22Rv1 (cell line): Measurements from ENCODE around the gene ABTB2.

Source experiments
- H3K27ac ChIP-seq: fragments of 450-650 bp; 2 replicates; pipeline ENCODE4 v1.5.1; 2017
- ZFX ChIP-seq: fragments of 450-650 bp; IDR thresholded peaks from 2 replicates; pipeline ENCODE4 v1.6.1; 2017; ENCODE audit warnings: antibody characterized with exemption, borderline replicate concordance
- TF ChIP-seq, protein P1 (sequence below): fragments of 450-650 bp; IDR thresholded peaks from 2 replicates; pipeline ENCODE4 v1.5.1; 2017; ENCODE audit warnings: mild to moderate bottlenecking

The ABTB2 gene

DNA sequence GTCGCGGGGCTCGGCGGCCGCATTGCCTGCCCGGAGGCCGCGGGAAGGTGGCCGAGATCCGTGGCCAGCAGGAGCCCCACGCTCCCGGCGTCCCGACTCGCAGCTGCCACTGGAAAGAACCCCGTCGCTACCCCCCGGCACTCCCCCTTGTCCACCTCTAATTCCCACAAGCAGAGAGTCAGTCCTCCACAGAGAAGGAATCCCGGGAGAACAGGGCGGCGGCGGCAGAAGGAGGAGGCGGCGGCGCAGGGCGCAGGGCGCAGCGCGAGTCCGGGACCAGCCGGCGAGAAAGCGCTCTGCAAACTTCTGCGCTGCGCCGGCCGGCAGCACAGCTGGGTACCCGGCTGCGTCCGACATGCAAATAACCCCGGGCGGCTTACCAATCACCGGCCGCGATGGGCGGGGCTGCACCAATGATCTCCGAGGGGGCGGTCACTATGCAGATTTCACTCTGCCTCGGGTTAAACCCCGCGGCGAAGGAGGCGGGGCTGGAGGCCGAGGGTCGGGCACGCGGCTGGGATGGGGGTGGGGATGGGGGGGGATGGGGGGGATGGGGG lies at the start of gene ABTB2:
Gene ABTB2, minus strand, starts transcription at position 310 of the 557 bp plus-strand sequence.
- TF ChIP-seq, protein P1, sequence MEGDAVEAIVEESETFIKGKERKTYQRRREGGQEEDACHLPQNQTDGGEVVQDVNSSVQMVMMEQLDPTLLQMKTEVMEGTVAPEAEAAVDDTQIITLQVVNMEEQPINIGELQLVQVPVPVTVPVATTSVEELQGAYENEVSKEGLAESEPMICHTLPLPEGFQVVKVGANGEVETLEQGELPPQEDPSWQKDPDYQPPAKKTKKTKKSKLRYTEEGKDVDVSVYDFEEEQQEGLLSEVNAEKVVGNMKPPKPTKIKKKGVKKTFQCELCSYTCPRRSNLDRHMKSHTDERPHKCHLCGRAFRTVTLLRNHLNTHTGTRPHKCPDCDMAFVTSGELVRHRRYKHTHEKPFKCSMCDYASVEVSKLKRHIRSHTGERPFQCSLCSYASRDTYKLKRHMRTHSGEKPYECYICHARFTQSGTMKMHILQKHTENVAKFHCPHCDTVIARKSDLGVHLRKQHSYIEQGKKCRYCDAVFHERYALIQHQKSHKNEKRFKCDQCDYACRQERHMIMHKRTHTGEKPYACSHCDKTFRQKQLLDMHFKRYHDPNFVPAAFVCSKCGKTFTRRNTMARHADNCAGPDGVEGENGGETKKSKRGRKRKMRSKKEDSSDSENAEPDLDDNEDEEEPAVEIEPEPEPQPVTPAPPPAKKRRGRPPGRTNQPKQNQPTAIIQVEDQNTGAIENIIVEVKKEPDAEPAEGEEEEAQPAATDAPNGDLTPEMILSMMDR, result no peak
- TF ChIP-seq ZFX, result no peak
- H3K27ac ChIP-seq, result peak within 1 kb of the TSS; percentile 90

DNA sequence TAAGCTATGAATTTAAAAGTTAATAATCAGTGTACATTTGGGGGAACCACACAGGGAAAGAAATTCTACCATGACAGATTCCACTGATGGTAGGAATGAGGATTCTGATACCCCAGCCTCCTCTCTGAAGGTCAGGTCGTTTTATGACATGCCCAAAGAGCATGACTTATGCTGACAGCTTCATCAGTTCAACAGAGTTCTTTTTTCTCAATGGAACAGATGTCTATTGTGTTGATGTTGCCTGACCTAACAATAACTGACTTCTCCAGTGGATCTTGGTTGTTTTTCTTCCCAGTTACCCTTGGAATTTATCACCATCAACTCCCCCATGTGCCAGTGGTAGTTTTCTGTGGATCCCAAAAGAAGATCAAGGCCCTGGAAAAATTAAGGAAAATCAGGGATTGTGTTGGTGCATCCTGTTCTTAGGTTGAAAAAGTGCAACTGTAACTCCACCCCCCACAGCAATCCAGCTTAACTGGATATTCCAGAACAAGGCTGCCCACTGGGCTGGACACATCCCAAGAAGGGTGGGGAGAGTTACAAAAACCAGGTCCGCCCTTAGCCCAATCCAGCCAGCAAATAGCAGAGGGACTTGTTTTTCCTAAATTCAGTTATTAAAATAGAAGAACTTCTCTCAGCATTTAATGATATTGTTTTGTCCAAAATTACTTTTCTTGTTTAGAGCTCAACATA lies 49.5 kb upstream of the ABTB2 start:
- H3K27ac ChIP-seq, result peak overlapping the region; percentile 55
- TF ChIP-seq ZFX, result no peak
- TF ChIP-seq, protein P1, result no peak

DNA sequence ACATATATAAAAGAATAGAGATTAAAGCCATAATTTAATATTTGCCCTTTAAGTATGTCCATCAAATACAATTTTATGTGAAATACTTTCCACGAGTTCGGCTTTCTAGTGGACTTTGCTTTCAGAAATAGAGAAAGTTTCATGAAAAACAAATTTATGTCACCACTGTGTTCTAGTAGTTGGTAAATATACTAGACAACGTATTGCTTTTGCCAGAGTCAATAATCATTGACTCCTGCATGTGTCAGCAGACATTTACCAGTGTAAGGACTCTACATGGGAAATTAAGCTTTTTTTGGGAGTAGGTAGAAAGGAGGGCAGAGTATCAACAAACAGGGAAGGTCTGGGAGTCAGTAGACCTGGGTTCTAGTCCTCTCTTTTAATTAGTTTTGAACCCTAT lies 48.6 kb upstream of the ABTB2 start:
- H3K27ac ChIP-seq, result peak overlapping the region; percentile 55
- no peak for TF ChIP-seq ZFX
- TF ChIP-seq, protein P1, result no peak

DNA sequence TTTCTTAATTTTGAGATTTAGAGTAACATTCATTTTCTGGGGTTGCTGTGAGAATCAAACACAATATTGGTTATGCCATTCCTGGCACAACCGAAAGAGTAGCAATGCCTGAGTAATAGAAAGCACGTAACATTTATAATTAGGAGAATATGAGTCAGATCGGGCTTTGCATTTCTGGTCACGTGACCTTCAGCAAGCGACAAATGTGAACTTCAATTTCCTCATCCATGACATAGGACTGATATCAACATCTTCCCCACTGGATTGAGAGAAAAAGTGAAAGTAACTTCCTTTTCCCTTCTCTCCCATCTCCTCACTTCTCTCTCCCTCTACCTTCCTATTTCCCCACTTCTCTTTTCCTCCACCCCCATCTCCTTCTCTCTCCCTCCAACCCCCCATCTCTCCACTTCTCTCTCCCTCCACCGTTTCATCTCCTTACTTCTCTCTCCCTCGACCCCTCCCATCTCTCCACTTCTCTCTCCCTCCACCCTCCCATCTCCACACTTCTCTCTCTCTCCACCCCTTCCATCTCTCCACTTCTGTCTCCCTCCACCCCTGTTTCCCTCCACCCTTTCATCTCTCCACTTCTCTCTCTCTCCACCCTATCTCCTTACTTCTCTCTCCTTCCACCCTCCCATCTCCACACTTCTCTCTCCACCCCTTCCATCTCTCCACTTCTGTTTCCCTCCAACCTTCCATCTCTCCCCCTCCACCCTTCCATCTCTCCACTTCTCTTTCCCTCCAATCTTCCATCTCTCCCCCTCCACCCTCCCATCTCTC lies 47.5 kb upstream of the ABTB2 start:
- H3K27ac ChIP-seq, result no peak overlapping the region
- TF ChIP-seq, protein P1, result no peak
- no peak for TF ChIP-seq ZFX

DNA sequence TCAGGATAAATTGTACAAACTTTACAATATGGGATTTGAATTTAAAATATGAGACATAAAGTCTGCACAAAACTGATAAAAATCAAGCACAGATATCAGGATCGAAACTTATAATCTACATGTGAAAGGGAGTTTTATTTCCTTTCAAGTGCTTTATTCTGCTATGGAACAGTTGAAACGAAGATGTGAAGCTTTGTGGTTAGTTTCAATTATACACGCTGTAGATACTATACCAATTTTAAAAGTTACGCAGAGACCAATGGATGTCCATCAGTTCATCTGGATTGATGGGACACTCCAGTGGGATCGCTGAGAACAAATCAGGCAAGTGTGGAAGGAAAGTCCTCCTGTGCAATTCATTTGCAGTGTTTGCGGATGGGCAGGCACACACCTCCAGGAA lies 46.5 kb upstream of the ABTB2 start:
- no peak overlapping the region for H3K27ac ChIP-seq
- TF ChIP-seq, protein P1, result no peak
- no peak for TF ChIP-seq ZFX

DNA sequence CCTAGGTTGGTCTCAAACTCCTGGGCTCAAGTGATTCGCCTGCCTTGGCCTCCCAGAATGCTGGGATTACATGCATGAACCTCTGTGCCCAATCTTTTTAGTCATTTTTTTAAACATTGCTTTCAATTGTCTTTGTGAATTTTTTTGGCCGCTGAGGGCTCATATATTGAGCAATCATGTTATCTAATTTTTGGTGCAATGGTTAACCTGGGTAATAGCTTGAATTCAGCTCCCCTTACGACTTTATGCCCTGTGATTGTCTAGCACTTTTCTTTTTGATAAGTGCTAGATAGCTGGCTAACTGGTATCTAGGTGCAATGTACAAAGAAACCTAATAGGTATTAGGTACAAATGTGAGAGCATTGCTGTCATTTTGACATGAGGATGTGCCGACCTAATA lies 45.6 kb upstream of the ABTB2 start:
- TF ChIP-seq, protein P1, result no peak
- no peak for TF ChIP-seq ZFX
- H3K27ac ChIP-seq, result no peak overlapping the region

DNA sequence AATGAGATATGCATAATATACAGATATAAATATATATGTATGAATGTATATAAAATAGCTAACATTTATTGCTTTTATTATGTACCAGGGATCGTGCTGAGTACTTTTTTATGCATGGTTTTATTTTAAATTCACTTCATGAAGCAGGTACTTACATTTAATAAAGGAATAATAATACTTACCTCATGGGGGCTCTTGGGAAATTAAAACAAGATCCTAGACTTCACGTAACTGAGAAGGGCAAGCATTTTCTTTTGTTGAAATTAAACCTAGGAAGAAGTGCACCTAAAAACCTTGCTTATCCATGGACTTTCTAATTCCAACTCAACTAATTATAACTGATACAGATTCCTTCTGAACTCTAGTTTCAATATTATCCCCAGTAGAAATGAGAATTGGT lies 40.0 kb upstream of the ABTB2 start:
- no peak overlapping the region for H3K27ac ChIP-seq
- TF ChIP-seq ZFX, result no peak
- TF ChIP-seq, protein P1, result no peak
